Naive thymus-derived CD8-positive, alpha-beta T cell (primary cell): Measurements from ENCODE around the gene XBP1. TPM values are rescaled to one million over a fixed set of nuclear protein-coding genes. Genes with fewer than 3 reads are reported as not detected.

Source experiments
- ATAC-seq, 2 donors: fragments of 150-1000 bp; cut with Tn5 transposase in 1 of 2; sonication (Bioruptor Pico), chemical (Tn5 transposase) in 1 of 2; 1 replicate in 1 of 2; 2 replicates in 1 of 2; pipeline ENCODE4 v1.10.0; 2021; ENCODE audit warnings: mild to moderate bottlenecking in 2 of 2, moderate library complexity in 2 of 2
- POLR2A ChIA-PET: fragments of 350-600 bp; sonication (Branson Sonifier 250); formaldehyde crosslinking; loops from one replicate; lab custom pipeline; 2021; ENCODE audit warnings: antibody characterized with exemption; lab: Charles Lee
- DNase-seq, 10 donors: peaks; one replicate each; pipeline versions ENCODE4 v3.0.0 to v3.0.0-alpha.2; 2020 to 2022
- H3K27ac Mint-ChIP-seq, 10 donors: one replicate each; pipeline ENCODE4 v1.8.0; 2020 to 2022; ENCODE audit warnings: mild to moderate bottlenecking in 10 of 10, mixed read lengths in 10 of 10, moderate library complexity in 4 of 10, inconsistent platforms in 1 of 10
- H3K27me3 Mint-ChIP-seq, 5 donors: one replicate each; pipeline ENCODE4 v1.8.0; 2021 to 2022; ENCODE audit warnings: mixed read lengths in 5 of 5
- H3K36me3 Mint-ChIP-seq, 3 donors: one replicate each; pipeline ENCODE4 v1.8.0; 2020 to 2022; ENCODE audit warnings: mixed read lengths in 3 of 3, mild to moderate bottlenecking in 2 of 3, inconsistent platforms in 1 of 3
- H3K4me1 Mint-ChIP-seq, 4 donors: one replicate each; pipeline ENCODE4 v1.8.0; 2021 to 2022; ENCODE audit warnings: mixed read lengths in 4 of 4
- H3K4me3 Mint-ChIP-seq, 10 donors: one replicate each; pipeline ENCODE4 v1.8.0; 2020 to 2022; ENCODE audit warnings: mild to moderate bottlenecking in 10 of 10, mixed read lengths in 10 of 10, moderate library complexity in 6 of 10, inconsistent platforms in 1 of 10
- H3K9me3 Mint-ChIP-seq, 9 donors: one replicate each; pipeline ENCODE4 v1.8.0; 2020 to 2022; ENCODE audit warnings: mixed read lengths in 9 of 9, mild to moderate bottlenecking in 3 of 9, inconsistent platforms in 1 of 9, moderate library complexity in 1 of 9
- polyA plus RNA-seq, 3 donors: library from polyadenylated mRNA; unstranded; fragments of 300-500 nt; fragmentation: Illumina TruSeq; gene quantifications; one replicate each; pipeline ENCODE4 v1.2.3, GENCODE V29; 2021
- total RNA-seq, 8 experiments: library from RNA in 2 of 8; stranded (reverse) in 2 of 8; gene quantifications; one replicate each; pipeline ENCODE4 v1.2.3 and lab custom pipeline; 2021 to 2026

The XBP1 gene
- total and polyA plus RNA-seq, 5 experiments from 2014 or later = 55.1 to 238 (median 150) TPM

- no peaks in the 10 kb centered on the region for H3K9me3 Mint-ChIP-seq
- H3K4me3 Mint-ChIP-seq = no peak overlapping the region
- DNase-seq (no peak), ATAC-seq (no peak)
- H3K4me1 Mint-ChIP-seq = peaks cover 5 to 29% (median 15%) of the 10 kb centered on the region in 4 donors
- POLR2A ChIA-PET = no interaction called here
- peak overlapping the region in 5 of 10 donors; percentile 8 to 44 (median 21) for H3K27ac Mint-ChIP-seq
- peaks cover 6 to 92% (median 6%) of the 10 kb centered on the region in 3 donors for H3K36me3 Mint-ChIP-seq
- no peaks in the 10 kb centered on the region for H3K27me3 Mint-ChIP-seq
Observed at GRCh38 chr22:28783786-28784671, 16.3 kb downstream of the XBP1 start.

DNA sequence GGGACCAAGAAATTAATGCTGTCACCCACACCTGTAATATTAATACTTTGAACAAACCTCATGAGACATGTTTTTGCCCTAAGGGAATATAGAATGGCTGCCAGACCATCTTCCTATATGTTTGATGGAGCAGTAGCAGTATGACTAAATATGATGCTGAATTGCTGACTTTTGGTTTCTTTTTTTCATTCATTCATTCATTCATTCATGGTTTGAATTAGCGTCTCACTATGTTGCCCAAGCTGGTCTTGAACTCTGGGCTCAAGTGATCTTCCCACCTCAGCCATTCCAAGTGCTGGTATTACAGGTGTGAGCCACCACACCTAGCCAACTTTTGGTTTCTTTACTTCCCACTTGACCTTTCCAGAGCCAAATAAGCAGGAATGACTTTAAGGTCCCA, 20.1 kb downstream of the XBP1 start:
- Mint-ChIP-seq H3K27ac (peak overlapping the region in 2 of 10 donors; percentile 8 to 40), H3K27me3 (no peaks in the 10 kb centered on the region), H3K4me3 (no peak overlapping the region), H3K4me1 (peaks cover 9 to 44% (median 33%) of the 10 kb centered on the region in 4 donors), H3K36me3 (peaks cover 0 to 91% (median 10%) of the 10 kb centered on the region in 3 donors), H3K9me3 (no peaks in the 10 kb centered on the region)
- ATAC-seq = no peak
- DNase-seq = no peak
- POLR2A ChIA-PET = interaction anchor here (0.6 to 2.0 kb wide), 3 partner anchors 18 to 51 kb away, joined by 3 to 6 read pairs (median 6); partner anchors contain the start of gene XBP1

- H3K4me3 Mint-ChIP-seq = peak overlapping the region in 2 of 10 donors; percentile 13 to 19
- H3K9me3 Mint-ChIP-seq = no peaks in the 10 kb centered on the region
- DNase-seq = no peak
- H3K36me3 Mint-ChIP-seq = peaks cover 0 to 91% (median 9%) of the 10 kb centered on the region in 3 donors
- no peaks in the 10 kb centered on the region for H3K27me3 Mint-ChIP-seq
- no peak for ATAC-seq
- POLR2A ChIA-PET = interaction anchor here (0.8 to 2.0 kb wide), 3 partner anchors 19 to 51 kb away, joined by 4 to 6 read pairs (median 6); partner anchors contain the start of gene XBP1
- H3K27ac Mint-ChIP-seq = peak overlapping the region in 1 of 10 donors; percentile 40
- peaks cover 11 to 49% (median 36%) of the 10 kb centered on the region in 4 donors for H3K4me1 Mint-ChIP-seq
Observed at GRCh38 chr22:28779833-28780232, 20.5 kb downstream of the XBP1 start.

DNA sequence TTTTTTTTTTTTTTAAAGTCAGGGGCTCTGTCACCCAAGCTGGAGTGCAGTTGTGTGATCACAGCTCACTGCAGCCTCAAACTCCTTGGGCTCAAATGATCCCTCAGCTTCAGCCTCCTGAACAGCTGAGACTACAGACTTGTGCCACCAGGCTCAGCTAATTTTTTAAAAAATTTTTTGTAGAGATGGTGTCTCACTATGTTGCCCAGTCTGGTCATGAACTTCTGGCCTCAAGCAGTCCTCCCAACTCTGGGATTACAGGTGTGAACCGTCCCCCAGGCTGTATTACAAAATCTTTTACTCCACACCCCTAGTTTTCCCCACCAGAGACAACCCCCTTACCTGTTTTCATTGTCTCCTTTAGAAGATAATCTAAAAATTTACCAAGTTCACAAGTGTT, 26.0 kb downstream of the XBP1 start:
- H3K36me3 Mint-ChIP-seq = peaks cover 5 to 53% (median 10%) of the 10 kb centered on the region in 3 donors
- H3K27me3 Mint-ChIP-seq = no peaks in the 10 kb centered on the region
- H3K4me1 Mint-ChIP-seq = peaks cover 15 to 49% (median 40%) of the 10 kb centered on the region in 4 donors
- H3K27ac Mint-ChIP-seq = peak overlapping the region in 6 of 10 donors; percentile 37 to 92 (median 79)
- H3K4me3 Mint-ChIP-seq = peak overlapping the region; percentile 71 to 100 (median 94)
- POLR2A ChIA-PET = interaction anchor here (0.7 kb wide), 1 partner anchor 264 kb away, joined by 5 read pairs; no protein-coding TSS in a partner anchor
- DNase-seq = no peak
- ATAC-seq = no peak
- no peaks in the 10 kb centered on the region for H3K9me3 Mint-ChIP-seq

- POLR2A ChIA-PET = interaction anchor here (1.6 to 2.1 kb wide), 3 partner anchors 27 to 56 kb away, joined by 6 to 24 read pairs (median 7); partner anchors contain the start of genes CHEK2, HSCB and XBP1
- peaks cover 15 to 45% (median 37%) of the 10 kb centered on the region in 4 donors for H3K4me1 Mint-ChIP-seq
- no peak for ATAC-seq
Observed at GRCh38 chr22:28773461-28773867, 26.9 kb downstream of the XBP1 start.

GRCh38 chr22:28772633-28773460, 27.5 kb downstream of the XBP1 start, which contains the start of gene CCDC117:
Gene CCDC117 (plus strand): TSS chr22:28772695. CDS start chr22:28772850, 155 bp downstream.
- Mint-ChIP-seq H3K36me3 (peaks cover 5 to 40% (median 10%) of the 10 kb centered on the region in 3 donors), H3K4me3 (peak within 1 kb of the TSS; percentile 91 to 100 (median 96)), H3K27me3 (no peaks in the 10 kb centered on the region), H3K27ac (peak within 1 kb of the TSS; percentile 88 to 98 (median 94)), H3K9me3 (peaks cover 0 to 3% (median 0%) of the 10 kb centered on the region in 9 donors), H3K4me1 (peaks cover 15 to 40% (median 33%) of the 10 kb centered on the region in 4 donors)
- peak; percentile 84 to 96 (median 90) for DNase-seq
- peak; percentile 92 to 94 for ATAC-seq
- POLR2A ChIA-PET = interaction anchor here (1.0 to 2.1 kb wide), 9 partner anchors 17 to 57 kb away, joined by 3 to 24 read pairs (median 5); partner anchors contain the start of genes CHEK2, HSCB and XBP1

More at GRCh38 chr22:28773461-28773867, 26.9 kb downstream of the XBP1 start:
- H3K27me3 Mint-ChIP-seq = no peaks in the 10 kb centered on the region
- H3K4me3 Mint-ChIP-seq = peak overlapping the region; percentile 91 to 100 (median 96)
- peak overlapping the region; percentile 88 to 97 (median 94) for H3K27ac Mint-ChIP-seq
- peaks cover 5 to 46% (median 10%) of the 10 kb centered on the region in 3 donors for H3K36me3 Mint-ChIP-seq
- H3K9me3 Mint-ChIP-seq = peaks cover 0 to 3% (median 0%) of the 10 kb centered on the region in 9 donors
- DNase-seq = no peak

DNA sequence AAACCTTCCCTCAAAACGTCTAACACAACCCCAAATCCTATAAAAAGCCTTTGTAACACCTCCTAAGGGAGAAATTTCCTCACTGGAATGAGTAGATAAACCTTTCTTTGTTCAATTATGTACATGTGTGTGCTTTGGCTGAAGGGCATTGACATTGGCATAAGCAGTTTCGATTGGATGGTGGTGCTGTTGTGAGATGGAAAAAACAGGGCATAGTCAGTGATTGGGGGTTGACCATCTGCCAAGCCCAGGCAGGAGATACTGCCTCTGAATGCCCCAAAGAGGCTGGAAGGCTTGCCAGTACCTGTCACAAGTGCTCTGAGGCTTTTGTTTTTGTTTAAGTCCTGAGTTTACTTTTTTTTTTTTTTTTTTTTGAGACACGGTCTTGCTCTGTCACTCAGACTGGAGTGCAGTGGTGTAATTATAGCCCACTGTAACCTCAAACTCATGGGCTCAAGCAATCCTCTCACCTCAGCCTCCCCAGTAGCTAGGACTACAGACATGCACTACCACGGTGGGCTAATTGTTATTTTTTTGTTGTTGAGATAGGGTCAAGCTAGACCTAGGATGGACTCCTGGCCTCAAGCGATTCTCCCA, 29.1 kb downstream of the XBP1 start:
- Mint-ChIP-seq H3K4me3 (peak overlapping the region in 2 of 10 donors; percentile 50 to 59), H3K36me3 (peaks cover 5 to 26% (median 10%) of the 10 kb centered on the region in 3 donors), H3K4me1 (peaks cover 15 to 35% (median 26%) of the 10 kb centered on the region in 4 donors), H3K9me3 (peaks cover 0 to 3% (median 0%) of the 10 kb centered on the region in 9 donors), H3K27me3 (no peaks in the 10 kb centered on the region), H3K27ac (peak overlapping the region in 1 of 10 donors; percentile 5)
- ATAC-seq = no peak
- POLR2A ChIA-PET = interaction anchor here (1.3 kb wide), 1 partner anchor 21 kb away, joined by 3 read pairs; no protein-coding TSS in a partner anchor
- DNase-seq = no peak

- DNase-seq = no peak
- no peak for ATAC-seq
- Mint-ChIP-seq H3K27ac (no peak overlapping the region), H3K4me3 (no peak overlapping the region), H3K4me1 (peaks cover 6 to 17% (median 12%) of the 10 kb centered on the region in 4 donors), H3K36me3 (peaks cover 2 to 8% (median 5%) of the 10 kb centered on the region in 3 donors), H3K27me3 (no peaks in the 10 kb centered on the region), H3K9me3 (peaks cover 0 to 3% (median 0%) of the 10 kb centered on the region in 9 donors)
- POLR2A ChIA-PET = interaction anchor here (0.6 kb wide), 1 partner anchor 393 kb away, joined by 3 read pairs; no protein-coding TSS in a partner anchor
Observed at GRCh38 chr22:28769394-28770085, 30.8 kb downstream of the XBP1 start.

GRCh38 chr22:28768701-28769393, 31.5 kb downstream of the XBP1 start:
- H3K4me3 Mint-ChIP-seq = no peak overlapping the region
- H3K27ac Mint-ChIP-seq = no peak overlapping the region
- H3K36me3 Mint-ChIP-seq = peaks cover 0 to 6% (median 5%) of the 10 kb centered on the region in 3 donors
- H3K4me1 Mint-ChIP-seq = peaks cover 5 to 11% (median 9%) of the 10 kb centered on the region in 4 donors
- POLR2A ChIA-PET = interaction anchor here (0.6 to 0.7 kb wide), 3 partner anchors 17 to 392 kb away, joined by 3 to 6 read pairs (median 4); no protein-coding TSS in a partner anchor
- no peak for DNase-seq
- ATAC-seq = no peak
- no peaks in the 10 kb centered on the region for H3K27me3 Mint-ChIP-seq
- H3K9me3 Mint-ChIP-seq = peaks cover 0 to 3% (median 0%) of the 10 kb centered on the region in 9 donors

DNA sequence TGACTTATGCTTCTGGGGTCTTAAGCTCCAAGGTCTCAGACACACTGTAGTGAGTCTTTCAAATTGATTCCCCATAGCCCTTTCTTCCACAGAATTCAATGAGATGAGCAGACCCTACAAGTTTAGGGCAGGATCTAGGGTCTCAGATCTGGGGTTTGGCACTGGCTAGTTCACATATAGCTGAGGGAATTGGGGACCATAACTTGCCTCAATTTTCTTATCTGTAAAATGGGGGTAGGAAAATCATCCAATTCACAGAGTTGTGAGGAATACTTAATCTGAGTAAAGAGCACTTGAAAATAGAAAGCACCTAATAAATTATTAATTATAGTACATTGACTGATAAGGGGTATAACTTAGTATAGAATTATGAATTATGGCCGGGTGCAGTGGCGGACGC, 33.7 kb downstream of the XBP1 start:
- no peak for ATAC-seq
- Mint-ChIP-seq H3K36me3 (no peaks in the 10 kb centered on the region), H3K4me1 (no peaks in the 10 kb centered on the region), H3K4me3 (no peak overlapping the region), H3K27ac (no peak overlapping the region), H3K27me3 (no peaks in the 10 kb centered on the region), H3K9me3 (peaks cover 0 to 3% (median 0%) of the 10 kb centered on the region in 9 donors)
- no peak for DNase-seq
- POLR2A ChIA-PET = interaction anchor here (0.7 kb wide), 1 partner anchor 248 kb away, joined by 3 read pairs; no protein-coding TSS in a partner anchor
